ENCODE measurements around the gene ACSS1.

- TF ChIP-seq NFRKB (IDR thresholded peaks at IDR 0.05) (no peak), BHLHE40 (IDR thresholded peaks at IDR 0.05; ENCODE audit: borderline replicate concordance) (no peak), SP1 (IDR thresholded peaks at IDR 0.05) (no peak), SUZ12 (IDR thresholded peaks at IDR 0.05) (no peak), TARDBP (IDR thresholded peaks at IDR 0.05) (no peak), FOXM1 (IDR thresholded peaks at IDR 0.05; ENCODE audit: borderline replicate concordance) (no peak)
Measured at GRCh38 chr20:25005661-25006060, 52.3 kb downstream of the ACSS1 start.

Data from HEK293T (cell line).